ENCODE results near the gene MS4A10. TPM values are rescaled to one million over a fixed set of nuclear protein-coding genes. Genes with fewer than 3 reads are reported as not detected.

The MS4A10 gene
- total RNA-seq, 1 donor from 2014 or later, result not detected

DNA sequence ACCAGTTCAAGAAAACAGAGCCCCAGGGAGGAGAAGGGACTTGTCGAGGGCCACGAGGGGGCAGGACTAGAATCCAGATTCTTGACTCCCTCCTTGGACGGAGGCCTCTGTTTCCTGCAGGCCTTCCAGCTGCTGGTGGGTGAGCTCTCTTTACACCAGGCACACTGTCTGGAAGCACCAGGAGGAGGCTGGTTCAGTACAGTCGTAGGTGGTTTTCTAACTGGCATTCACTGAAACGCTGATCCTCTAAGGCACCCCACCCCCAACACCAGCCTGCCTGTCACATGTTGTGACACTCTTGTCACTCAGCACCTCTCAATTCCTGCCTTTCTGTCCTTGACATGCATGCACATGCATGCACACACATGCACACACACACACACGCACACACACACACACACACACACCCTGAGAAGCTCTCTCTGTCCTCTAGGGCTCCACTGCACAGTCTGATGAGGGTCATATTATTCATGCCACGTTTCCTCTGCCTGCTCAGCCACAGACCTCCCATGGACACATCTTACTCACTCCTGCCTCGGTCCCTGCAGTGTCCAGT is 751 bp downstream of the MS4A10 start:
- intact Hi-C loops (cut with micrococcal nuclease), result no loop called here

DNA sequence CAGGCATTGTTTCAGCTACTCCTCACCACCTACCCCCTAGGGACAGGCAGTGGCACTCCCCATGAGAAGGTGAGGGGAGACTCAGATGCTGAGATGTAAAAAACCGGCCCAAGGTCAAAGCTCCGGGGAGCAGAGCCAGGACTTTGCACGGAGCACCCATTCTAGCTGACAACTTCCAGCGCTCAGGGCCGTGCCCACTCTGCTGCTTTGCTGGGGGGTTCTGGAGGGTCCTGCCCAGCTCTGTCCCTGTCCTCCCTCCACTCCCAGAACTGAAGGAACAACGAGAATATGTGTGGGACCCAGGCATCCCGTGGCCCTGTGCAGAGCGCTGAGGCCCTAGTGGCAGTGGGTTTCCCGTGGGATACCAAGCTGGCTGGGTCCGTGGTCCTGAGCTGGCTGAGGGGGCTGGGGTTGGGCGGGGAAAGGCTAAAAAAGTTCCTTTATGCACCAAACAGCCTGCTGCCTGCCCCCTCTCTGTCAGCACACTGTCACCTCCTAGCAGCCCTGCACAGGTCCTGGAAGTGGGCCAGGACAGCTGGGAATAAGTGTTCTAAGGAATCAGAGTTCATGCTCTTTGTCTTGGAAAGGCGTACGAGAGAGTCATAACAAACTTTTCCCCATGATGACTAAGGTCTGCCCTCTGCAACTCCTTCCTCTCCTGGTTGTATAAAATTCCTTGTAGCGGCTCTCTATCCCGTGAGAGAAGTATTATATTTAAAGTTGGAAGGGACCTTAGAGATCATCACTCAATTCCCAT is 1.9 kb downstream of the MS4A10 start:
- intact Hi-C loops (cut with micrococcal nuclease), result no loop called here

DNA sequence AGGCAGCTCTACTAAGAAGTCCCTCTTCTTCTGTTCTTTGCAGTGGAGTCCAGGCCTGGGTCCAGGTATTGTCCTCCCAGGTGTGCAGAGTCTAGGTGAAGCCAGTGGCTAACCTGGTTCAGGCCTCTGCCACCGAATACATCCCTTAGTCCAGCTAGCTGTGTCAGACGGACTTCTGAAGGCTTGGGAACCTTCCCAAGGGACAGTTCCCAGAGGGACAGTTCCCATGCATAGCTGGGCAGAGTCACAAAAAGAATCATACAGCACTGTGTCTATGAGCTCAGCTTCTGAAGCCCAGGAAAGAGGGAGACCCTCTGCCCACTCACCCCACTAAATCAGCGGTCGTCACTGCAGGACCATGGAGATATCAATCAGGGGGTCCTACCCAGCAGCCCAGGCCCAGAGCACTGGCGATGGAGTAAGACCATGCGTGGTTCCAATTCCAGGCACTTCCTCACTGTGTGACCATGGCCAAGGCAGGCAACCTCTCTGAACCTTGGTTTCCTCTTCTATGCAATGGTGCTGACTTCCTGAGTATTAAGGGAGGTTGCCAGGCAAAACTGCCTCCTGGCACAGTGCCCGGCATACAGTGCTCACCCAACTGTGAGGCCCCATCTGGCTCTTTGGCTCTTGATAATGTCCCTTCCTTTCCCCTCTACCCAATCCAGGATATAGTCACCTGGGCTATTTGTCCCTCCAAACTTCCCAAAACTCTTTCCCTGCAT is 3.4 kb downstream of the MS4A10 start:
- intact Hi-C loops (cut with micrococcal nuclease), result no loop called here

DNA sequence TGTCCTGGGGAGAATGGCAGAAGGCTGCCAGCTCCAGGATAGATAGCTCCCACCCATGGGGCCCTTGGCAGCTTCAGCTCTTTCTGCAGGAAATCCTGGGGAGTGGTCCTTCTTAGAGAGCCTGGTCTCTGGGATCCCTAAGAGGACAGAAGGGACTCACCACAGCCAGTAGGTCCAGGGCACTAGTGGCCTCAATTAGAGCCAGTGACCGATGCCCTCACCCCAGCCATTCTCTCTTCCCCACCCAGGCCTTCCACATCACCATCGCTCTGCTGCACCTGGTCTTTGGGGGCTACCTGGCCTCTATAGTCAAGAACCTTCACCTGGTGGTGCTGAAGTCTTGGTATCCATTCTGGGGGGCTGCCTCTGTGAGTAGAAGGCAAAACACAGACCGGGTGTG is 5.6 kb downstream of the MS4A10 start:
- intact Hi-C loops (cut with micrococcal nuclease), result no loop called here

DNA sequence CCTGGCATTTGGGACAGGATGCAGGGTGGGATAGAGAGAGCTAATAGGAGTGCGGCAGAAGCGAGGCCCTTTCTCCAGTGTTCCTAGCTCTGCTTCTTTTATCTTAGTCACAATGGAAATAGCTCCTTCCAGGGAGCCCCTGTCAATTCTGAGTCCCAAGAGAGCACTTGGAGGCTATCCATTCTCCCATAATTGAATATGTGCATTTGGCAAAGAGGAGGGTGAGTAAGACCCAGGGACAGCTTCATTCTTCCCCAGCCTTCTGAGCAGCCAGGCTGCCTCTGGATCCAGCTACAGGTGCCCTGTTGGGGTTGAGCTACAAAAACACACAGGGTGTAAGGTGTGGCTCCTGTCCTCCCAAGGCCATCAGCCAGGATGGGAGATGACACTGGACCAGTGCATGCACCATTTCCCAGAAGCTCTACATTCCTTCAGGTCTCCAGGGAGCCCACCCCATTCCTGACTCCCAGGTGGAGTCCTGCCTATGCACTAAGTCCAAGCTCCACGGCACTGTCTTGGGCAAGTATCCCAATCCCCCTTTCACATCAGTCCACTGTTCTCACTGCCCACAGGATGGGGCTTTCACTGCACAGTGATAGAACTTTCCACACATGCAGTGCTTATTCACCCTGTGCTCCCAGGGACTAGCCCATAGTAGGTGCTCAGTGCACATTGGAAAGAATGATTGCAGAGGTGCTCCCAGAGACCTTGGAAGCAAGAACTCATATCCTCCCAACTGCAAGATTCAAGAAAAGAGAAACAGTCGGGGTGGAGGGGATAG is 6.2 kb downstream of the MS4A10 start:
- intact Hi-C loops (cut with micrococcal nuclease), result no loop called here

DNA sequence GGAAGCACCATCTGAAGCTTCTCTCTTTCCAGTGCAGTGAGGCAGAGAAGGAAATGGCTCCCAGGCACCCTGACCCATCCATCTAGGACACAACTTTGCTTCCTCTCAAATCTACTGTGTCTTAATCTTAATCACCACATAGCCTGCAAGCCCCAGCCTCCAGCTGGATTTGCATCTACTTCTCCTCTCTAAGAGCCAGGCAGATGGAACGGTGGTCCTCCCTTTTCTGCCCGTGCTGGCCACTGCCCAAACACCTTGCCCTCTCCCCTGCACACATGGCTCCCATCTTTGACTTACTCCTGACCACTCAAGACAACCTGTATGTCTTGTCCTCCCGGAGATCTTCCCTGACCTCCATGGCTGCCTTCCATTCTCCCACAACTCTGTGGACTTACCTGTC is 7.4 kb downstream of the MS4A10 start:
- intact Hi-C loops (cut with micrococcal nuclease), result no loop called here

DNA sequence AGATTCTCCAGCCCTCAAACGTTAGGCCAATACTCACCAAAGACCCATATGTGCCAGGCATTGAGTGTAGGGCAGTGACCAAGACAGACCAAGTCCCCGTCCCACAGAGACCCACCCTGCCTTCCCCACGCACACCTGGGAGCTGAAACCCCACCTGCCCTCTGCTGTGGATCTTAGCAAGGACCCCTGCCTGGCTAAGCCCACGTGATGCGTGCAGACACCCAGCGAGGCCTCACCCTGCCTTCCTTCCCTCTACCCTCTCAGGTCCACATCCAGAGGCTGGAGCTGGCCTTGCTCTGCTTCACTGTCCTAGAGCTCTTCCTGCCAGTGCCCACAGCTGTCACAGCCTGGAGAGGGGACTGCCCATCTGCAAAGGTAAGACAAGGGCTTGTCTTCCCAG is 10.2 kb downstream of the MS4A10 start:
- intact Hi-C loops (cut with micrococcal nuclease), result no loop called here

DNA sequence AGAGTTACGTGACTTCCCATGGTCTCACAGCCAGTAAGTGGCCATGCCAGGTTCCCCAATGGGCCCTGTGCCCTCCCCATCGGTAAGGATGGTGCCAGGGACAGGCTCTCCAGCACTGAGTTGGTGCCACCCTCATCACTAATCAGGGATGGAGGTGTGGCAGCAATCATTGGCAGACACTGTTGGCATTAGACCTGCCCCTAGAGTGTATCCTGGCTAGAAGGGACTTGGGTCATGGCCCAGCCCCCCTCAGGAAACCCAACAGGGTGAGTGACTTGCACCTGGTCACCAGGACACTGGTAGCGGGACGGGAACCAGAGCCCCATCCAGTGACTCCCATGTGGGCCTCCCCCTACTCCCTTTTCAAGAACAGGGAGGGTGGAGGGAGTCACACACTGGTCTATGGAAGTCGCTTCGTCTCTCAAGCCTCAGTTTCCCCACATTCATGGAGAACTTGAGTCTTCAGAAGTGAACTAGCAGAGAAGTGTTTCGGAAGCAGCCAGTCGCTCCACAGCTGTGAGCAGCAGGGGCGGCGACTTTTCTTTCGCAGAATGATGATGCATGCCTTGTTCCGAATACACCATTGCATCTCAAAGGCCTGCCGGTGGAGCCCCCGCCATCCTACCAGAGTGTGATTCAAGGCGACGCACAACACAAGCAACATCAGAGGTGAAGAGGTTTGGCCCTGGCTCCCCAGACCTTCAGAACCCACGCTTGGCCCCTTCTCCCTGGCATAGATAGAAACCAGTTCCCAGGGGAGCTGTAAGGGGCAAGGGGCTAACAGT is 12.9 kb downstream of the MS4A10 start:
- intact Hi-C loops (cut with micrococcal nuclease), result no loop called here

DNA sequence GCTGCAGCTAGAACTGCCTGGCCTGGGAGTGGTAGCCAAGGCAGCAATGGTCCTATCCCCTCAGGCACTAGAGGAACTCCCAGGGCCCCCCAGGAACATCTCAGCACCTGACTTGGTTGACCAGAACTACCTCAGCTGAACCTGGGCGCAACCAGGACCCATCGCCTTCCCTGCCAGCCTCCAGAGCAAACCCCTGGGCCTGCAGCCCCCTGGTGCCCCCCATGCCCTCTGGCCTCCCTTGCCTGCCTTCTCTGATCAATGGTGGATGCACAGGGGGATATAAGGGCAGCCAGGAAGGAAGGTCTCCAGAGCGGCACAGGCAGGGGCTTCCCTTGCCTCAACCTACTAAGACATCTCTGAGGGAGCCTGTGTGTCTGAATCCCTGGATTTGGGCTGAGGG is 13.5 kb downstream of the MS4A10 start:
- intact Hi-C loops (cut with micrococcal nuclease), result no loop called here

DNA sequence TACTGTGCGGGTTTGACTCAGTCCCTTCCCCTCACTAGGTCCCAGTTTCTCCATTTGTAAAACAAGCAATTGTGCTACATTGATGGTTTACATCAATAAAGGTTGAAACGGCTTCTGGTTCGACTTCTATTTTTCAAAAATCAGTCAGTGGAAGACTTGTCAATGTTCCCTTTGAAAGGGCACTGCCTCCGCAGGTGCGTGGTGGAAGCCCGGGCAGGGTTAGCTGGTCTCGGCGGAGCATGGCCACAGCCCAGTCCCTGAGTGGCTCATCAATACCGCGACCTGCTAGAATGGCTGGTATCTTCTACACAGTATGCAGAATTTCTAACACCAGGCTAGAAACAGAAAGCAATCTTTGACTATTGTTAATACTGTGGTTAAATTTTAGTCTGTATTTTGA is 16.1 kb downstream of the MS4A10 start:
- intact Hi-C loops (cut with micrococcal nuclease), result no loop called here

DNA sequence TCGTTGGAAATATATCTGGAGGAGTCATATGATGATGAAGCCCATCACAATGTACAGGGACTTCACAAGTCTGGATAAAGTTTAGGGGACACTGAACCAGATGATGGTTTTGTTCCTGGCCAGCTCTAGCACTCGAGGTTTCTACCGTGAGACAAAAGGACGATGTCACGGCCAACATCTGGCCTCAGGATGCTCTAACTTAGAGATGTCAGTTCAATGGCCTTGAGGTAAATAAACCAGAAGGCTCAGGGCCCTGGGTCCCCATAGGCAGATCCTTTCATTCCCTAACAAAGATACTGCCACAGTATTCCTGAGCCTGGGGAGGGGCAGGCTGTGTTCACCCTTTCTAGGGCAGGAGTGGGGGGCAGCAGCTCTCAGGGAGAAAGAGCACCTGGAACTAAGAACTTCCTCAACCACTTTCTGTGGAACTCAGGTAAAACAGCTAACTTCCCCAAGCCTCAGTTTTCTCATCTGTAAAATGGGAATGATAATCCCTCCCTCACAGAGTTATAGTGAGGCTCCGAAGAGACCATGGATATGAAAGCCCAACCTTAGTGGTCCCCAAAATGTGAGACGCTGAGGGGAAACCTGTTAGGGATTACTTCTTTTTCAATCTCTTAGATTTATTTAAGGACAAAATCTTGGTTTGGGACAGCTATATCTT is 18.3 kb downstream of the MS4A10 start:
- intact Hi-C loops (cut with micrococcal nuclease), result no loop called here

DNA sequence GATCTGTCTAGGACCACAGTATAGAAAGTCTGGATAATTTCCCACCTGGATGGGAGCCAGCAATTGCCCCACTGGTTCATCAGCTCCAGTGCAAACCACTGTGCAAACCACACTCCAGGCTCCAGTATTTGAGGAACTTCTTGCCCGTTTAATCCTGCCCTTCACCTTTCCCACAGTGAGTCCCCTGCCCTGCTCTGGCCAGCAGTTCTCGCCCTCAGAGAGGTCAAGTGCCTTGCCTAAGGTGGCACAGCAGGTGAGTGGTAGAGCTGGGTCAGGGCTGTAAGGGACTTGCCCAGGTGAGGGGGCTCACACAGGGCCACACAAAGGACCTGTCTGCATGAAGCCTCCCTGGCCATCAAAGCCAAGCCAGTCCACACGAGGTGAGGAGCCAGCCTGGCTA is 24.1 kb downstream of the MS4A10 start:
- intact Hi-C loops (cut with micrococcal nuclease), result no loop called here

DNA sequence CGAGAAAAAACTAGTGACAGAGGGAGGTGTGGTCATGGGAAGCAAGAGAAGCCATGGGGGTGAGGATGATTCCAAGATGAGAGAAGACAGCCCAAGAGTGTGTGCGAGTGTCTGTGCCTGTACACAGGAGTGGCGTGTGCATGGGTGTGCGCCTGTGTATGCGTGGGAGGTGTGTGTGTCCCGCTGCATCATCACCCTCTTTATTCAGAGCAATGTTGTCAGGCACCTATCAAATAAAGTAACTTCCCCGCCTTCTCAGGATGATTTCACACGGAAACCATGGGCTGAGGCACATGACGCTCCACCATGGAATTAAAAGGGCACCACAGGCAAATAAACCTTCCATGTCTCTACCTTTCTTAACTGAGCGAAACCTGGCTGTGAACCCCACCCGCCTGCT is 24.6 kb downstream of the MS4A10 start:
- intact Hi-C loops (cut with micrococcal nuclease), result no loop called here

DNA sequence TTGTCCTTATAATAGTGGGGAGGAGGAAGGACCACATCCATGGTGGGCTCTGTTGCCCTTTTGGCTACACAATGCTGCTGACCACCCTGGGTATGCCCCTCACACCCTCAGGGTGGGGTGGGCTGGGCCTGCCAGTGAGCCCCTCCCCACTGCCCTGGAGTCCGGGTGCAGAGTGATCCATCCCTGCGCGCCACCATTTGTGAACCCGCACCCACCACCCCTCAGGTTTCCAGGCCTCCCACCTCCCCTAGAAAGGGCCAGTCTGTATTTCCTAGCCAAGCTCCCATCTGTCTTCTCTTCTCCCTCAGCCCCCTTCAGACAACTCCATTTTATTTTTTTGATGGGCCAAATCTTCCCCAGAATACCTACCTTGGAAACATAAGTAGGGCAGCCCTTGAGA is 25.0 kb downstream of the MS4A10 start:
- intact Hi-C loops (cut with micrococcal nuclease), result no loop called here

DNA sequence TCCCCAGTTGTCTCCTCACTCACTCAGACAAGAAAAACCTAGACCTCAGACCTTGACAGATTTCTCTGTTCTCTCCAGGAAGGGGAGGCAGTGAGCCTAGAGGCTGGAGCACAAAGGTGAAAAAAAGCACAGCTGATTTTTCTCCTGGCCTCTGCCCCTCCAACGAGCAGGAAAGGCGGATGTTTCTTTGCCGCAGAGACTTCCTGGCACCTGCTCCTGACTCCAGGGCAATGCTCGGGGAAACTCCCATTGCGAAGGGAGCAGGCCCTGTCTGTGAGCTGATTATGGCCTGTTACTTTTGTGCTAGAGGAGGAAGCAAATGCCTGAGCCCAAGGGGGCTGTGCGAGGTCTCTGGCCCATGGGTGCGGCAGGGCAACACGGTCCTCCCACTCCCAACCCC is 25.4 kb downstream of the MS4A10 start:
- intact Hi-C loops (cut with micrococcal nuclease), result no loop called here

DNA sequence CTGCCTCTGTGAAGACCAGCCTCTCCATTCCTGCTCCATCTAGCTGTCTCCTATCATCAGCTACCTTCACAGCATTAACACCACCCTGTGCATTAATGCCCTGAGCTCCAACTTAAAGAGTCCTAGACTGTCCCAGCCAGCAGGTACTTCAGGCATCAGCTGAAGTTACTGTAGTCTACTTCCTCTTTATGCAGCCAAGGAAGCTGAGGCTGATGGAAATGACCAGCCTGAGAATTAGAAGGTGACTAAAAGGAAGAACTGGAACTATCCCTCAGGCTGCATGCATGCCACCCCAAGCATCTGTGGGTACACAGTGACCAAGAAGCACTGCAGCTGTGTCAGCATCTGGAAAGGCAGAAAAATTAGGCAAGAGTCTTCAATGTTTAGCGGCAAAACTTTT is 28.2 kb downstream of the MS4A10 start:
- intact Hi-C loops (cut with micrococcal nuclease), result no loop called here

DNA sequence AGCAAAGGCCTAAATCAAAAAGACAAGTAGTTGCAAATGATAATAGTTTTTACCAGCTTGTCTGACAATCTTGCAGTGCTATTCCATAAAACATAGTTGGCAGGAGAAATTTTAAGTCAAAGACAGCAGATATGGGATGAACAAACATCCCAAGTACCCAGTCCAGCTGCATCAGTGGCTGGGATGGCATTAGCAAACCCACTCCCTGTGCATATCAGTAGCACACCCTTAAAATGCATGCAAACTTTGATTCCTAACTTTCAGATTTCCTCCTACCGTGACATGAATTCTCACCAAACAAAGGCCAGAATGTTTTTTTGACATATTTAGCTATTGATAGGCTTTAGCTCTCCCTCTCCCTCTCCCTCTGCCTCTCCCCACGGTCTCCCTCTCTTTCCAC is 29.0 kb downstream of the MS4A10 start:
- intact Hi-C loops (cut with micrococcal nuclease), result no loop called here

DNA sequence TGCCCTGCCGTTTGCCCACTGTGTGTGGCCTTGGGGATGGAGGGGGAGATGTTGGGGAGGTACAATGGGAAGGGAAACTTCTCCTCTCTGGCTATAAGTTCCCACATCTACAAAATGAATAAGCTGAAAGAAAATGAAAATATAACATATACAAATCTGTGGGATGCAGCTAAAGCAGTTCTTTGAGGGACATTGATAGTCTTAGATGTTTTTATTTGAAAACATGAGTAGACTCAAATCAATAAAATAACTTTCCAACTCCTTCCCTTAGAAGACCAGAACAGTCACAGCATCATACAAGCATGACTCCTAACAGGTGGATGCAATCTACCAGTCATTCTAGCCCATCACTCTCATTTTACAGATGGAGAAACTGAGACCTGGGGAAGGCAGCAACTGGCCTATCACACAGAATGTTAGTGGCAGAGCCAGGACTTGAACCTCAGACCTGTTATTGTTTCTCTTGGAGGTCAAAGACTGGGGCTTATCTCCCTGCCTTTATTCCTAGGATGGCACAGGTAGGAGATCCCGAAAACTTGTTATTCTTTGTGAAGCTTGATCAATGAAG is 31.5 kb downstream of the MS4A10 start:
- intact Hi-C loops (cut with micrococcal nuclease), result no loop called here

DNA sequence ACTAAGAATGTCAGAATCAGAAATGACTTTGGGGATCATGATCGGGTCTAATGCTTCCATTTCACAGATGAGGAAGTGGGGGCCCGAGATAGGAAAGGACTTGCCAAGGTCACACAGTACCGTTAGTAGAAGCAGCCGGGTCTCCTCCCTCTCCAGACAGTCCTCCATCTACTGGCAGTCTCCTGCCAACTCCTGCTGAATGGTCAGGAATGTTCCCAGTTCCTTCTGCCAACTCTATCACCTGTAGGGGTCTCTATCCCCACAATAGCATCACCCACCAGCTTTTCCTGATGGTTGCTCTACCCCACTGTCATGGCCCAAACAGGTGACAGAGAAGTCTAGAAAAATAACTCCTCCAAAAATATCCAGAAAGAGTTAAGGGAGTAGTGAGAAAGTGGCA is 32.9 kb downstream of the MS4A10 start:
- intact Hi-C loops (cut with micrococcal nuclease), result no loop called here

DNA sequence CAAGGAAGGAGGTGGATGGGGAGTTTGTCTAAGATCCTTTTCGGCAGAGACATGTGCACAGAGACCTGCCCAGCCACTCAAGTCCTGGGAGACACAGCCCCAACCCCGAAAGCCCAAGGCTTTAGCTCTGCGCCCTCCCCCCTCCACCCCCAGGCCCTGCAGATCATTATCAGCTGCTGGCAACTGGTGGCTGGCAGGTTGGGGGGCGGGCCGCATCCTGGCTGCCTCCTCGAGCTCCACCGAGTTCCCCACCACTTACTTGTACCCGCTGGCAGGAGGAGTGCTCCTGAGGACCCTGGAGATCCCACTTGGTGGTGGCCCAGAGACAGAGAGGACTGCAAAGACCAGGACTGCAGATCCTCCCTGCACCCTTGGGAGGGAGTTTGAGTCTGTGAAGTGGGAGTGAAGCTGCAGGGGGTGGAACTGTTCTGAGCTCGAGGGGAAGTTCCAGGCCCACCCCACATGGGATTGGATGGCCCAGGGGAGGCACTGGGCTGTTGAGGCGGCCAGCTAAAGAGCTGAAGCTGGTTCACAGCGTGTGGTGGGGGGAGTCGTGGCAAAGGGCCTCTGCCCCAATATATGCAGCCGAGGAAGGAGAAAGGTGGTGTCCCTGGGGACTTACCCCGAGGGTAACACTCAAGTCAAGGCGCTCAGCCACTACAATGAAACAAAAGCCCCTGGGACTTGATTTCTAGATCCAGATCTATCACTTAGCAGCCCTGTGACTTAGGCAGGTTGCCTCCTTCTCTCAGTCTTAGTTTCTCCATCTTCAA is 36.9 kb downstream of the MS4A10 start:
- intact Hi-C loops (cut with micrococcal nuclease), result no loop called here

Data from T-helper 2 cell treated with Interferon-gamma antibody and Interleukin-4, amounts not matched to agents 100 ng/mL and 5 ng/mL, for 36 hours (primary cell).